ENCODE results near the gene ASIC2. TPM values are rescaled to one million over a fixed set of nuclear protein-coding genes. Genes with fewer than 3 reads are reported as not detected.
"Not testable (repeated sequence)": the region's sequence is repeated elsewhere in the genome, so short reads cannot be mapped to it uniquely, and the experiment has no call there.

Gene ASIC2
- total RNA-seq, 1 donor from 2014 or later, result not detected

GRCh38 chr17:33021731-33022408, 271.2 kb downstream of the ASIC2 start:
- DNase-seq (ENCODE audit: low spot score), result no peak

GRCh38 chr17:33019161-33019890, 273.8 kb downstream of the ASIC2 start:
- no peak for DNase-seq (ENCODE audit: low spot score)

- DNase-seq (ENCODE audit: low spot score), result no peak
Measured at GRCh38 chr17:33017366-33017765, 275.7 kb downstream of the ASIC2 start.

GRCh38 chr17:33016920-33017319, 276.2 kb downstream of the ASIC2 start:
- no peak for DNase-seq (ENCODE audit: low spot score)

- no peak for DNase-seq (ENCODE audit: low spot score)
Measured at GRCh38 chr17:33015716-33016346, 277.3 kb downstream of the ASIC2 start.

GRCh38 chr17:33014751-33015150, 278.3 kb downstream of the ASIC2 start:
- no peak for DNase-seq (ENCODE audit: low spot score)

- DNase-seq (ENCODE audit: low spot score), result no peak
Measured at GRCh38 chr17:33013596-33014375, 279.3 kb downstream of the ASIC2 start.

- DNase-seq (ENCODE audit: low spot score), result no peak
Measured at GRCh38 chr17:33012522-33013033, 280.5 kb downstream of the ASIC2 start.

GRCh38 chr17:33009636-33010035, 283.5 kb downstream of the ASIC2 start:
- no peak for DNase-seq (ENCODE audit: low spot score)

GRCh38 chr17:33007186-33007585, 285.9 kb downstream of the ASIC2 start:
- no peak for DNase-seq (ENCODE audit: low spot score)

GRCh38 chr17:33002246-33002645, 290.8 kb downstream of the ASIC2 start:
- no peak for DNase-seq (ENCODE audit: low spot score)

GRCh38 chr17:32998887-32999228, 294.2 kb downstream of the ASIC2 start:
- DNase-seq (ENCODE audit: low spot score), result no peak

- peak; percentile 80 for DNase-seq (ENCODE audit: low spot score)
Measured at GRCh38 chr17:32998111-32998886, 294.8 kb downstream of the ASIC2 start.

- no peak for DNase-seq (ENCODE audit: low spot score)
Measured at GRCh38 chr17:32995416-32996045, 297.6 kb downstream of the ASIC2 start.

GRCh38 chr17:32993977-32994376, 299.1 kb downstream of the ASIC2 start:
- DNase-seq (ENCODE audit: low spot score), result no peak

- DNase-seq (ENCODE audit: low spot score), result no peak
Measured at GRCh38 chr17:32992321-32993033, 300.6 kb downstream of the ASIC2 start.

- no peak for DNase-seq (ENCODE audit: low spot score)
Measured at GRCh38 chr17:32988481-32989101, 304.5 kb downstream of the ASIC2 start.

GRCh38 chr17:32987868-32988267, 305.2 kb downstream of the ASIC2 start:
- not testable (repeated sequence) for DNase-seq (ENCODE audit: low spot score)

GRCh38 chr17:32987453-32987805, 305.7 kb downstream of the ASIC2 start:
- DNase-seq (ENCODE audit: low spot score), result not testable (repeated sequence)
